GM18907 (cell line): ENCODE measurements around the gene TRIM25.

ENCODE experiments used
- ATAC-seq: cut with Tn5 transposase; IDR thresholded peaks from one replicate; pipeline ENCODE4 v1.9.1; 2021; ENCODE audit warnings: mild to moderate bottlenecking, moderate library complexity; ENCODE audit not compliant: unreplicated experiment

TRIM25 gene

DNA sequence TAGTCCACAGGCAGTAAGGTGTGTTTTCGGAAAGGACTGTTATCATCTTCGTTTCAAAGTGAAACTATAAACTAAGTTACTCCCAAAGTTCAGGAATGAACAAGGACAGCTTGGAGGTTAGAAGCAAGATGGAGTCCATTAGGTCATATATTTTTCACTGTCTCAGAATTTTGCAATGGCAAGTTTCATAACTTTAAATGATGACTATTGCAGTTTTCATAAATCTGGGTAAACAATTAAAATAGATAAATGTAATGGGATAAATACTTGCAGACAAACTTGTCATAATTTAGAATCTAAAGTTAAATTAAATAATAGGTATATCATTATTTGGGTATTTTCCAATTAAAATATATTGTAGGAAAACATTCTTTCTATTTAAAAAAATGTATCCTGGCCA, 14.7 kb upstream of the TRIM25 start:
- ATAC-seq = no peak

DNA sequence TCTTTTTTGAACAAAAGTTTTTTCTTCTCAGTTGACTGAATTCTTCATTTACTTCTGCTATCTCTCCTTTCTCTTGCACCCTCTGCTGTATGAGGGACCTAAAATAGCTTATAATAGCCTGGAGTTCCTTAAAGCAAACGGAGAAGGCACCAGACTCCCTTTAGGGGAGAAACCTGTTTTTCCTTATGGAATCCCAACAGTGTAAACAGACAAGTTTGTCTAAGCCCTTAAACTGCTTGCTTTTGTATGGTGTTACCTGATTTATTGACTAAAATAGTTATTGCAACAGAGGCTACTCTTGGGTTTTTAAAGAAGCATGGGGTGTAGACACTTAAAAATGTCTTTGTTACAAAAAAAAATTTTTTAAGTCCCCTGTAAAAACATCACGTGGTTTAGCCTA, 12.9 kb upstream of the TRIM25 start:
- no peak for ATAC-seq

DNA sequence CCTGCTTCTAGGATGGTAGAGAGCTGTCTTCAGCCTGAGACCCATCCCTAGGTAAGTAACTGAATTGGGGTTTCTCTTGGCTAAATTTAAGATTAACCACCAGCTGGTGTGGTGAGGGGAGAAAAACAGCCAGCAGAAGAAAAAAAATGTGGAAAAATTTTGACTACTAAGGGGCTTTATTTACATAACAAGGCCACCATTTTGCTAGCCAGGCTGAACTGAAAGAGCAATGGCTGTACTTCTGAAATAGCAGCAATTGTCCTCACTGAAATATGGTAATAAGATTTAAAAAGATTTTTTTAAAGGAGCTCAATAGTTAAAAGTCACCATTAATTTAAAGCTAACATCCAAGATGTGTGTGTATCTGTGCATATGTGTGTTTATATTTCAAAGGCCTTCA, 12.4 kb upstream of the TRIM25 start:
- no peak for ATAC-seq

DNA sequence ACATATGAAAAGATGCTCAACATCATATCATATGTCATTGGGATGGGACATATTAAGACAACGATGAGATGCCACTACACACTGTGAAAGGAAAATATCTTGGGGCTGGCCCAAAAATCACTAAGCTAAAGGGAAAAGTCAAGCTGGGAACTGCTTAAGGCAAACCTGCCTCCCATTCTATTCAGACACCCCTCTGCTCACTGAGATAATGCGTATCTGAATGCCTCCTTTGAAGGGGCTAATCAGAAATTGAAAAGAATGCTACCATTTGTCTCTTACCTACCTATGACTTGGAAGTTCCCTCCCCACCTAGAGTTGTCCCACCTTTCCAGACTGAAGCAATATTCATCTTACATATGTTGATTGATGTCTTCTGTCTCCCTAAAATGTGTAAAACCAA, 11.2 kb upstream of the TRIM25 start:
- no peak for ATAC-seq

DNA sequence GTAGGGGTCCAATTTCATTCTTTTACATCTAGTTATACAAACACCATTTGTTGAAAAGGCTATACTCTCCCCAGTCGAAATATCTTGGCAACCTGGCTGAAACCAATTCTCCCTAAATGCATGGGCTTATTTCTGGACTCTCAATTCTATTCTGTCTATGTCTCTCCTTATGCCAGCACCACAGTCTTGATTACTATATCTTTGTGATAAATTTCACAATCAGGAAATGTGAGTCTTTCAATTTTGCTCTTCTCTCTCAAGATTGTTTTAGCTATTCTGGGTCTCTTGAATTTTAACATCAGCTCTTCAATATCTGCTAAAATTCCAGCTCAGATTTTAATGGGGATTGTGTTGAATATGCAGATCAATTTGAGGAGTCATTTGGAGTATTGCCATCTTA, 5.9 kb upstream of the TRIM25 start:
- ATAC-seq = no peak

DNA sequence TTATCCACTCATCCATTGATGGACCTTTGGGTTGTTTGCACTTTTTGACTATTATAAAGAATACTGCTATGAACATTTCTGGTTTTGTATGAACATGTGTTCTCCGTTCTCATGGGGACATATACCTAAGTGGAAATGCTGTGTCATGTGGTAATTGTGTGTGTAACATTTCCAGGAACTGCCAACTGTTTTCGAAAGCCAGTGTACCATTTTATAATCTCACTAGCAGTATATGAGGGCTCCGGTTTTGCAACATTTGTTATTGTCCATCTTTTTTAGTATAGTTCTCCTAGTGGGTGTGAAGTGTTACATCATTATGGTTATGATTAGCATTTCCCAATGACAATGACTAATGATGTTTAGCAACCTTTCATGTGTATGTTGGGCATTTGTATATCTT, 5.1 kb upstream of the TRIM25 start:
- no peak for ATAC-seq

DNA sequence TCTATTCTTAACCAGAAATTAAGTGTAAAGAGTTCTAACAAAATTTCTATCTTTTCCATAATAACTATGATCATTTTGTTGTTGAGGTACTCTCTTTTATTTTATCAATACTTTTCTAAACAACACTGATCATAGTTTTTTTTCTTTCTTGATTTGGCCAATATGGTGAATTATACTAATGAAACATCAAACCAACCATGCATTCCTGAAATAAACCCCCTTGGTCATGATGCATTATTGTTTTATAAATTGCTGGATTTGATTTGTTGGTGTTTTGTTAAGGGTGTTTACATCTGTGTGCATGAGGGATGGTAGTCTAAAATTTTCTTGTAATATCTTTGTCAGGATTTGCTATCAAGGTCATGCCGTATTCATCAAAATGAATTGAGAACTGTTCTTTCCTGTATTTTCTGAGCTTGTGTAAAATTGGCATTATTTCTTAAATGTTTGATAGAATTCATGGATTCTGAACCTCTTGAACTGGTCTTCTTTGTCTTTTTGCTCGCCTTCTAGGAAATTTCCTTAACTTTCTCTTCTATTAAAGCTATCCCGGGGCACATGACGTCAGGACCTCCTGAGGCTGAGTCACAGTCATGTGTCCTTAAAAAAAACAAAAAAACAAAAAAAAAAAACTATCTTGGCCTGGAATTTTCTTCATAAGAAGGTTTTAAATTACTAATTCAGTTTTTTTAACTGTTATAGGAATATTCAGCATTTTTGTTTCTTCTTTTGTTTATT, 3.9 kb upstream of the TRIM25 start:
- no peak for ATAC-seq

DNA sequence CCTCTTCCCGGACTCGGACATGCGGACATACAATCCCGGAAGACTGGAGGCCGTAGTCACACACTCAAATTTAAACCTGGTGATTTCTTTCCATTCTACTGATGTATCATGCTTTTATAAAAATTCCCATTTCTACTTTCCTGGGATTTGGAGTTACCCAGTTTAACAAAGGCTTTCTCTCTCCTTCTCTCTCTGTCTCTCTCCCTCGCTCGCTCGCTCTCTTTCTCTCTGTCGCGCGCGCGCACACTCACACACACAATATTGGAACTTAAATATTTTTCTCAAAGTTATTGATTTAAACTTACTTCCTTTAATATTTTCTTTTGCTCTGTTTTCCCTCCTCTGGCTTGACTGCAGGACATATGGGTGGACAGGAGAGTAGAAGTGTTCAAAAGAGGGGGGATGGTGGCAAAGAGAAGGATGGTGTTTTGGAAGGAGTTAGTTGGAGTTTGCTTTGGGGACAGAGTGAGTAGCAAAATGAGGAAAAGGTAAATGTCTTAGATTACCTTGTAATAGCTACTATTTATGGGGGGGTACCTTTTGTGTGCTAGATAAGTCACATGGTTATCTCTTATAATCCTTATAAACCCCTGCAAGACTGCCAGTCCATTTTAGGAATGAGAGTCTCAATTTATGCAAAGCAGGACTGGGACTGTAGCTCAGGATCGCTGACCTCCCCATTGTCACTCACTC, 878 bp upstream of the TRIM25 start:
- ATAC-seq = no peak

DNA sequence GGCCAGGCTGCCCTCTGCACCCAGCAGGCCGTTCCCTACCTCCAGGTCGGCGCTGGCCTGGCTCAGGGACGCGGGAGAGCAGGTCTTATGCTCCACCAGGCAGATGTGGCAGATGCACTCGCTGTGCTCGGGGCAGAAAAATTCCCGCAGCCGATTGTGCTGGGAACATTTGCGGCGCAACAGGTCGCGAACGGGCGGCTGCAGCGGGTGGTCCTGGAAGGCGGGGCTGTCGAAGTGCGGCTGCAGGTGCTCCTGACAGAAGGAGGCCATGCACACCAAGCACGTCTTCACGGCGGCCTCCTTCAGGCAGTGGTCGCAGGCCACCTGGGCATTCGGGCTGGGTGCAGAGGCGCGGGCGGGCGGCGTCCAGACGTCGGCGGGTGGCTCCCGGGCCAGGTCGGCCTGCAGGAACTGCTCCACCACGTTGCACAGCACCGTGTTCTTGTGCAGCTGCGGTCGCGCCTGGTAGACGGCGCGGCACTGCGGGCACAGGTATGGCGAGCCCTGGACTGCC, 439 bp downstream of the TRIM25 start:
- ATAC-seq = peak; percentile 38

DNA sequence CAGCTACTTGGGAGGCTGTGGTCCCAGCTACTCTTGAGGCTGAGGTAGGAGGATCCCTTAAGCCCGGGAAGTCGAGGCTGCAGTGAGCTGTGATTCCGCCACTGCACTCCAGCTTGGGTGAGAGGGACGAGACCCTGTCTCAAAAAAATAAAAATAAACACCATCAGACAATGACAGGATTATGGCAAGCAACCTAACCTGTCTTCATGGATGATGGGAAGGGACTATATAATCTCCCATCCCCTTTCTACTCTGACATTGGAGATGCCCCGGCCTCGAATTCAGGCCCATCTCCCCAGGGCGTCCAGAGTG, 893 bp downstream of the TRIM25 start:
- no peak for ATAC-seq

DNA sequence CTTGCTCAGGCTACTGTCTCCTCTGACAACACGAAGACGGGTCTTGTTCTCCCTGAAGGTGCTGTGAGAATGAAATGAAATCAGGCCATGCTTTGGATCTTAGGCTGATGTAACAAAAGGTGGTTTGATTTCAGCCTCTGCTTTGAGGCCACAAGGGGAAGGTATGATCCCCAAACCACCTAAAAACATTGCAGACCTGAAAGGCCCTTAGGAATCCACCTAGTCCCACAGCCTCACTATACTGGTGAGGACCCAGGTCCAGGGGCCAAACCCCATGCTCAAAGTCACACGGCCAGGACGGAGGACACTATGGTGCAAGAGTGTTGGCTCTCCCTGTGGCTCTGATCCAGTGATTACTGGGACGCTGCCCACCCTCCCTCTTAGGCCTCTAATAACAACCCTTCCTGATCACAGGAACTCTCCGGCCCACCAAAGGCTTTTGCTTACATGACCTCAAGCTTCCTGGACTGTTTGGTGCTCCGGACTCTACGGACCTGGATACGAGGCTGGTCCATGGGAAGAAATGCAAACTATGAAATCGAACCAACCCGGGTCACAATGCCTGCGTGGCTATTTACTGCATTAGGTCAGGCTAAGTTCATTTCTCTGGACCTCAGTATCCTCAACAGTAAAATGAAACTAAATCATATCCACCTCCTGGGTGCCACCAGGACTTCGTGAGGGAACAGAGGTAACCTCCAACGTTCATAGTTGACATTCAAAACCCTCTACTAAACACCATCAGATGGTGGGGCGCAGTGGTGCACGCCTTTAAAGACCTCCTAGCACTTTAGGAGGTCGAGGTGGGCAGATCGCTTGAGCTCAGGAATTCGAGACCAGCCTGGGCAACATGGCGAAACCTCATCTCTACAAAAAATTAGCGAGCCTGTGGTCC, 1.5 kb downstream of the TRIM25 start:
- no peak for ATAC-seq

DNA sequence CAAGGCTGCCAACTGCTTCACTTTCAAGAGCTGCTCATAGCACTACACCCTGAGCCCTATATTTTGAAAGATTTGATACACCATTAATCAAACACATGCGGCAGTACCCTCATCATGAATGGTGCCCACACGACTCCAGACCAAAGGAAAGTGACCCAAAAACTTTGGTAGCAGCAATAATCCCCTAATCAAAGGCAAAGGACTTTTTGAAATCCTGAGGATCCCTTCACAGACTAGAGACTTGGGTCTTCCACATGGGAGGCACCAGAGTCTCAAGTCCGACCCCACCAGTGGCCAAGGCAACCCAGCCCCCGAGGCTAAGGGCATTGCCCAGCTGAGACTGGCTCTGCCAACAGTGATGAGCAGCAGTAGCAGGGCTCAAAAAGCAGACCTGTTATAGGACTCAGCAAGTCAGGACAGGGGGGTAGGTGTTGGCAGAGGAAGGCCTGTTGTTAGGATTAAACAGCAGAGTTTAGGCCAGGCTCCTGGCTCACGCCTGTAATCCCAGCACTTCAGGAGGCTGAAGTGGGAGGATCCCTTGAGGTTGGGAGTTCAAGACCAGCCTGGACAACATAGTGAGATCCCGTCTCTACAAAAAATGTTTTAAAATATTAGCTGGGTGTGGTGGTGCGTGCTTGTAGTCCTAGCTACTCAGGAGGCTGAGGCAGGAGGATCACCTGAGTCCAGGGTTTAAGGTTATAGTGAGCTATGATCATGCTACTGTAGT, 3.2 kb downstream of the TRIM25 start:
- no peak for ATAC-seq

DNA sequence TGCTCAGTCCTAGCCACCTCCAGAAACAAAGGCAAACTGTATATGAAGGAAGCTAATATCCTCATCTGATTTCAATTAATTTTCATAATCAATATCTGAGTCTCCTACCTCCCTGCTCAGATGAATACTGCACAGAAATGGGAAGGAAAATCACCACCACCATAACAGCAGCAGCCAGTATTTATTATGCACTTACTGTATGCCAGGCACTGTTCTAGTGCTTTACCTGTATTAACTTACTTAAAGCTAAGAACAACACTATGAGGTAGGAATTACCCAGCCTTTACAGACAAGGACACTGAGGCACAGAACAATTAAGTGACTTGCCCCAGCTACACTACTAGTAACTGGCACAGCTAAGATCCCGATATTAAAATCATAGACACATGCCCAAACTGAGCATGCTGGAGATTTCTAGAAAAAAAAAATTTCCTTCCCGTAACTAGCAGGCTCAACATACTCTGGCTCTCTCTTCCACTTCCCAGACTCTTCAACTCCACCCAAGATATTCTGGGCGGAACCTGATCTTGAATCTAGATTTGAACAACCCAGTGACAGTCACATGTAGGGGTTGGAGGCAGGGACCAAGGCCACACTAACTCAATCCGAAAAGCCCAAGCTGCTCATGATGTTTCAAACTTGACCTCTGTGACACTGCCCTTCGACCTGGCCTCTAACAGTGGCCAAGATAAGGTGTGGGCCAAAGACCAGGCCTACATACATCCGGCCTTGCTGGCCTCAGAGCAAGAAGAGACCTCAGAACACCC, 3.9 kb downstream of the TRIM25 start:
- ATAC-seq = no peak

DNA sequence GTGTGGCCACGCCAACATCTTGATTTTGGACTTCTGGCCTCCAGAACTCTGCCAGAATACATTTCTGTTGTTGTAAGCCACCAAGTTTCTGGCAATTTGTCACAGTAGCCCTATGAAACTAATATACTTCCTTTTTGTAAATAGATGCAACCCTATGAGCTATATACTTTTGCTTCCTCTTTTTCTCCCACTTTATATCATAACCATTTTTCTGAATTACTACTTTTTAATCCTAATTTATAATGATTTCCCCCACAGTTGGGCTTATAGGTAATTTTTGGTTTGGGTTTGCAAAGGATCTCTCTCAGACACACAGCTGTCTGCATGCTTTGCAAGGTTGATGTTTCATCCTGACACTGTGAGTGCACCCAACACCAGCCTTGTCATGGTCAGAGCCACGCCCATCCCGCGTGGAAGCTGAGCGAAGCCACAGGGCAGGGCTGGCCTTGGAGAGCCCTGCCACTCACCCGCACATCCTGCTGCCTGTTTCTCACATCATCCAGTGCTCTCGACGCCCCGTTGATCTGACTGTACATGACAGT, 5.8 kb downstream of the TRIM25 start:
- peak; percentile 86 for ATAC-seq

DNA sequence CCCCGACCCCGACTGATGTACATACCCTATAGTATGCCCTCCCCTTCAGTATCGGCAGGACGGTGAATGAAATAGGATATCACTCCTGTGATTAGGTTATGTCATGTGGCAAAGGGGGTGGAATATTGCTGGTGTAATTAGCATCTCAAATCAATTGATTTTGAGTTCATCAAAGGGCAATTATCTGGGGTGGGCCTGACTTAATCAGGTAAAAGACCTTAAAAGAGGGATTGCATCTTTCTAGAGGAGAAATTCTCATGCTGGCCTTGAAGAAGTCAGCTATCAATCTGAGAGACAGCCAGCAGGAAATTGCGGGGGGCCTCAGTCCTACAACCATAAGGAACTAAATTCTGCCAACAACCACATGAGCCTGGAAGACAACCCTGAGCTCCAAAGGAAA, 10.3 kb downstream of the TRIM25 start:
- ATAC-seq = no peak

DNA sequence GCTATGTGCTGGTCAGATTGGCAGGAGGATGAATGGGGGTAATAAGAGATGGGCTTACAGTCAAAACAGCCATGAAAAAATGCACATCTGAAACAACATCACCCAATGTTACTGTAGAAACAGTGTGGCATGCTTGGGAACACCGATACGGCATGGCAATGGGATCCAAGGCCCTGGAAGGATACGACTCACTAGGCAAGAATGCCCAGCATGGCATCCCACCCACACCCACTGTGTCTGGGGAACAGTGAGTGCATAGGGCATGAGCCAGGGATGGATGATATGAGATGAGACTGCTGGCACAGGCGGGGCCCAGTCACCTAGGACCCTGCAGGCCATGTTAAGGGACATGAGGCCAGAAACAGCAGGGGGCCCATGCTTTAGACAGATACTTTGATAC, 11.5 kb downstream of the TRIM25 start:
- no peak for ATAC-seq

DNA sequence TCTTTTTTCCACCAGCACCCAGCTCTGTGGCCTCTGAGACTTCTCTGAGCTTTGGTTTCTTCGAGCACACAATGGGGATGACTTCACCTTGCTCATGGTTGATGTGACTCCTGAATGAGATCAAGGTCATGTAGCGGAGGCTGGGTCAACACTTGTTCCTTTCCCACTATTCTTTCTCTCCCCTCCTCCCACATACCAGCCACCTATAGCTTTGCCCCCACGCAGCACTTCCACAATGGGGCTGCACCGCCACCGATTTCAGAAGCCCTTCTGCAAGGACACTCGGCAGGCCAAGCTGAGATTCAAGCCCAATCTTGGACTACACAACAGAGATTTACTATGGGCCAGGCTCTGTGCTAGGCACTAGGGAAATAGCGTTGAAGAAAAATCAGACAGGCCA, 14.4 kb downstream of the TRIM25 start:
- ATAC-seq = no peak

DNA sequence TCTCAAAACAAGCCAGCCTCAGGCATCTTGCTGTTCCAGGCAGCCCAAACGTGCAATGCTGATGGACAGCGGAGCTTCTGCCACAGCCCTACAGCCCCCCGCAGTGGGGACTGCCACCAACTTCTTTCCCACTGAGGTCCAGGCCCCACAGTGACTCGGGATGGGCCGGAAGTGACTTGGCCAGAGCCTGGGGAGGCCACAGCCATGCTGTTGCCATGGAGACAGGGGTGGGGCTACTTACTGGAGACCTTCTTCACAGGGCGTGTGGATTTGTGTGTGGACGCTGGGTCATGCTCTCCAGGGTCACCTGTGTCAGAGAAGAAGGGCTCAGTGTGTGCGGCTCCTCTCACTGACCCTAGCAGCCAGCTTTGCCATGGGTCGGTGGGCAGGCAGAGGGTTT, 15.0 kb downstream of the TRIM25 start:
- no peak for ATAC-seq

DNA sequence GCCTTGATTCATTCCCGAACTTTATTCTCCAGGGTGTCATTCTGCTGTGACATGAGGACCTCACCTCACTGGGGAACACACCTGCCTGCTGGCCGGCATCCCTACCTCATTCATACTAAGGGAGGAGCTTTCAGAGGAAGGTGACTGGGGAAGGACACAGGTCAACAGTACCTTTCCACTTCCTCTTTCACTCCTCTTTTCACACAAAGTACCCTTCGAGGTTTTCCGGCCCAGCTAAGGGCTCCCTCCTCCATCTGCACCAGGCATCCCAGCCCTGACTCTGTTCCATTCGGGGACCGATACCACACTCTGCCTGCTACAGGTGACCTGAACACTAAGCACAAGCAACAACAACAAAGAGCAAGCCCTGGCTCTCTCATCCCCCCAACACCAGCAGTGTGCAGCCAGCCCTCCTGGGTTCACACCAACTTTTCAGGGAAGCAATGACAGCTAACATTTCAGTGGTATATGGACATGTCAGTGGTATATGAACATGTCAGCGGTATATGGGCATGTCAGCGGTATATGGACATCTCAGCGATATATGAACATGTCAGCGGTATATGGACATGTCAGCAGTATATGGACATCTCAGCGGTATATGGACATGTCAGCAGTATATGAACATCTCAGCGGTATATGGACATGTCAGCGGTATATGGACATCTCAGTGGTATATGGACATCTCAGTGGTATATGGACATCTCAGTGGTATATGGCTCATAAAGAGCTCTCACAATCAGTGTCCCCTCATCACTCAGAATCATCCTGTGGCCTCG, 16.0 kb downstream of the TRIM25 start:
- ATAC-seq = no peak
